Middle frontal gyrus (tissue), 1 donor: ENCODE results near the gene CCM2.

Source experiments
- DNase-seq: peaks from one replicate; pipeline ENCODE4 v3.0.0-alpha.2; 2015; ENCODE audit warnings: low spot score; ENCODE audit errors: extremely low spot score

Gene CCM2

DNA sequence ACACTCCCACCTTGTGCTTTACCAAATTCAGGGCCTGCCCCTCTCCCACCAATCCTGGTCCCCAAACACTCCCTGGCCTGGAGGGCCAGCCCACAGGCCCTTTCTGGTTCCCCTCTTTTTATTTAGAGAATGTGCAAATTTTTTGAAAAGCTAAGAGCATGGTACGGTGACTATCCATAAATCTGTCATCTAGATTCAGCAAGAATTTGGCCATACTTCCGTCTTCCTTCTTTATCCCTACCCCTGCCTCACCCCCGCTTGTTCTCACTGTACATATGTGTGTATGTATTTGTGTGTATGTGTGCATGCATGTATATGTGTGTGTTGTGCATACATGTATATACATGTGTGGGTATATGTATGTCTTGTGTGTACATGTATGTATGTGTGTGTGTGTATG, 119.5 kb downstream of the CCM2 start:
- no peak for DNase-seq

DNA sequence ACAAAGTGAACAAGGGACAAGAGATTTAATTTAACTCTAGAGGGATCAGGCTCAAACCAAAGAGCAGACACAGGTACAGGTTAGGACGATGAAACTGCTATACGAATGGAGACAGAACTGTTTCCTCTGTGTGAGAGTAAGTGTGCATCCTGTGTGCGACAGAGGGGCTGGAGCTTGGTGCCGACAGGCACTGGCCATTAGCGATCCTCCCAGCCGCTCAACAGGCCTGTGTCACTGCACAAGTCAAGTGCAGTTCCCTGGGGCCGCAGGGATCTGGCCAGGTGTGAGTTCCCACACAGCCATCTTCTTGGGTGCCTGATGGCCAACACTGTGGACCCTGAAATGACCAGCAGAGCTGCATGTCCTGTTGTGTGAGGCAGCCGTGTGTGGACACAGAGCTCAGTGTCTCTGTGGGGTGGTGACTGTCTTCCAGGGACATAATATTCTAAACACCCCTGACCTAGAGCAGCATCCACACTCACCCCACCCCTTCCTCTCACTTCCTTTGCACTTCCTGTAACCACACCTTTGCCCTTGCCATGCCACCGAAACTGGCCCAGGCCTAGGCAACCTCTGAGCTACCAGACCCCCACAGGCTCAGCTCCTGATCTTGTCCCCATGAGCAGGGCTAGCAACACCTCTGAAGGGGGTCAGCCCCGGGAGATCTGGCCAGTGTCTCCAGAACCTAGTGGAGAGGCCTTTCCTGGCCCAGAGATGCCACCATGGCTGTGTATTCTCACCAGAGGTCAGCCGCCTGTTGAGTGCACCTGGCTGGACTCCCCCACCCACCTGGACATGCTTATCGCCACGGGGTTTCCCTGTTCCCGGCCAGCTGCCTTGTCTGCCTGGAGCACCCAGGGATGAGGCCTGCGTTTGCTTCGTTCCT, 123.2 kb downstream of the CCM2 start:
- no peak for DNase-seq

GRCh38 chr7:45123913-45124710, 124.1 kb downstream of the CCM2 start:
- no peak for DNase-seq

- DNase-seq: no peak
Observed at GRCh38 chr7:45125193-45125904, 125.3 kb downstream of the CCM2 start.
